HG02623 (cell line): ENCODE measurements around the gene BARX2.

ENCODE experiments used
- ATAC-seq: cut with Tn5 transposase; IDR thresholded peaks from one replicate; pipeline ENCODE4 v1.9.1; 2021; ENCODE audit warnings: moderate library complexity; ENCODE audit not compliant: unreplicated experiment

The BARX2 gene

DNA sequence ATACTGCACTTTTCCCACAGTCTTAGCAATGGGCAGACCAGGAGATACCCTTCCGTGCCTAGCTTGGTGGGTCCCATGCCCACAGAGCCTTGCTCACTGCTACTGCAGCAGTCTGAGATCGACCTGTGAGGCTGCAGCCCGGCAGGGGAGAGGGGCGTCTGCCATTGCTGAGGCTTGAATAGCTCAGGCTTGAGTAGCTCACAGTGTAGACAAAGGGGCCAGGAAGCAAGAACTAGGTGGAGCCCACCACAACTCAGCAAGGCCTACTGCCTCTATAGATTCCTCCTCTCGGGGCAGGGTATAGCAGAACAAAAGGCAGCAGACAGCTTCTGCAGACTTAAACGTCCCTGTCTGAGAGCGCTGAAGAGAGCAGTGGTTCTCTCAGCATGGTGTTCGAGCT lies 118.1 kb downstream of the BARX2 start:
- ATAC-seq: no peak
